Osteocyte (in vitro differentiated cells): ENCODE data around the gene LRBA. TPM values are rescaled to one million over a fixed set of nuclear protein-coding genes. Genes with fewer than 3 reads are reported as not detected.

ENCODE experiments used
- DNase-seq: peaks from one replicate; pipeline ENCODE4 v3.0.0; 2021; ENCODE audit warnings: mixed read lengths; ENCODE audit not compliant: unreplicated experiment; ENCODE audit errors: extremely low spot score
- H3K27ac Mint-ChIP-seq: one replicate; pipeline ENCODE4 v1.8.0; 2021; ENCODE audit warnings: mild to moderate bottlenecking, mixed read lengths; ENCODE audit not compliant: unreplicated experiment
- H3K27me3 Mint-ChIP-seq: one replicate; pipeline ENCODE4 v1.8.0; 2021; ENCODE audit warnings: mixed read lengths; ENCODE audit not compliant: unreplicated experiment
- H3K36me3 Mint-ChIP-seq: one replicate; pipeline ENCODE4 v1.8.0; 2021; ENCODE audit warnings: mixed read lengths; ENCODE audit not compliant: unreplicated experiment
- H3K4me1 Mint-ChIP-seq: one replicate; pipeline ENCODE4 v1.8.0; 2021; ENCODE audit warnings: mixed read lengths; ENCODE audit not compliant: unreplicated experiment
- H3K4me3 Mint-ChIP-seq: one replicate; pipeline ENCODE4 v1.8.0; 2021; ENCODE audit warnings: mild to moderate bottlenecking, moderate library complexity, mixed read lengths; ENCODE audit not compliant: unreplicated experiment
- H3K9me3 Mint-ChIP-seq: one replicate; pipeline ENCODE4 v1.8.0; 2021; ENCODE audit warnings: mixed read lengths; ENCODE audit not compliant: unreplicated experiment
- total RNA-seq: library from RNA; stranded (reverse); gene quantifications from 2 replicates; pipeline ENCODE4 v1.2.1, GENCODE V29; 2021
- TF ChIP-seq, protein P1 (sequence below): fragments of 200-600 bp; sonication (generic); IDR thresholded peaks from 2 replicates; pipeline ENCODE4 v1.5.0; 2021; ENCODE audit warnings: antibody characterized with exemption, mild to moderate bottlenecking, moderate library complexity

Gene LRBA
- total RNA-seq, 1 donor from 2014 or later, result 40.8 TPM

DNA sequence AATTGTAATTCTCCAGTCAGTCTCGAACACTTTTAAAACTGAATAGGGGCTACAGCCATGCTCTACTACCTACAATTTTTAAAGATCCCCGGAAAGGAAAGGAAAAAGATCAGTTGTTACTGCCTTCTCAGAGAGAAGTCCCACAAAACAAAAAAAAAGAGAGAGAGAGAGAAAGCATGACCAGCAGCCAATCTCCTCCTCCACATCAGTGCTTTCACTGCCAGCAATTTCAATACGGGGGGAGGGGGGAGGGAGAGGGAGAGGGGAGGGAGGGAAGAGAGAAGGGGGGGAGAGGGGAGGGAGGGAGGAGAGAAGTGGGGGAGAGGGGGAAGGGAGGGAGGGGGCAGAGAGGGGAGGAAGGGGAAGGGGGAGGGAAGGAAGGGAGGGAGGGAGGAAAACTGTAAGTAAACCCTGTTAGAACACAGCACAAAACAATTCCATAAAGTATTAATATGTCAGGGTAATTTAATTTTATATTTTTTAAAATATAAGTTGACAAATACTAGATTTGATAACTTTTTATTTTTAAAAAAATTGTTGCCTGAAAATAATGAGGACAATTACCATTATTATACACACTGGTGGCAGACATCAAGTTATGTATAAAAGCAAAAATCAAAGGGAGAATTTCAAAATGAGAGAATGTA is 108.0 kb downstream of the LRBA start:
- peaks cover 49% of the 10 kb centered on the region for H3K36me3 Mint-ChIP-seq
- no peak overlapping the region for H3K27ac Mint-ChIP-seq
- DNase-seq, result no peak
- TF ChIP-seq, protein P1, sequence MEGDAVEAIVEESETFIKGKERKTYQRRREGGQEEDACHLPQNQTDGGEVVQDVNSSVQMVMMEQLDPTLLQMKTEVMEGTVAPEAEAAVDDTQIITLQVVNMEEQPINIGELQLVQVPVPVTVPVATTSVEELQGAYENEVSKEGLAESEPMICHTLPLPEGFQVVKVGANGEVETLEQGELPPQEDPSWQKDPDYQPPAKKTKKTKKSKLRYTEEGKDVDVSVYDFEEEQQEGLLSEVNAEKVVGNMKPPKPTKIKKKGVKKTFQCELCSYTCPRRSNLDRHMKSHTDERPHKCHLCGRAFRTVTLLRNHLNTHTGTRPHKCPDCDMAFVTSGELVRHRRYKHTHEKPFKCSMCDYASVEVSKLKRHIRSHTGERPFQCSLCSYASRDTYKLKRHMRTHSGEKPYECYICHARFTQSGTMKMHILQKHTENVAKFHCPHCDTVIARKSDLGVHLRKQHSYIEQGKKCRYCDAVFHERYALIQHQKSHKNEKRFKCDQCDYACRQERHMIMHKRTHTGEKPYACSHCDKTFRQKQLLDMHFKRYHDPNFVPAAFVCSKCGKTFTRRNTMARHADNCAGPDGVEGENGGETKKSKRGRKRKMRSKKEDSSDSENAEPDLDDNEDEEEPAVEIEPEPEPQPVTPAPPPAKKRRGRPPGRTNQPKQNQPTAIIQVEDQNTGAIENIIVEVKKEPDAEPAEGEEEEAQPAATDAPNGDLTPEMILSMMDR, result no peak
- H3K4me1 Mint-ChIP-seq, result no peaks in the 10 kb centered on the region
- H3K27me3 Mint-ChIP-seq, result no peaks in the 10 kb centered on the region
- H3K4me3 Mint-ChIP-seq, result no peak overlapping the region
- peaks cover 18% of the 10 kb centered on the region for H3K9me3 Mint-ChIP-seq

DNA sequence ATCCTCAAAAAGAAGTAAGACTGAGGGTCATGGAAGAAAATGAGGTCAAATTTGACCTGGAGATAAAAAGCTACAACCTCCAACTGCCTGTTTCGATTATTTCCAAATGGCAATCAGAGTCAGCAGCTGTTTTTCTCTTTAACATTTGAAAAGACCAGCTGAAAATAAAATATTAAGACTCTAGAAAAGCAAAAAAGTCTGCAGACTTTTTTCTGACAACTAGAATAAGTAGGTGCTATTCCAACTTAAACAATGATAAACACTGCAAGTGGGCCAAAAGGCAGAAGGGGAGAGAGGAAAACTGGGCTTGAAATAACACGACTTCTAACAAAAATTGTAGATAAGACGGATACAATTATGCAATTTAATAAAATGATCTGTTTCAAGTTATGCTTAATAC is 110.4 kb downstream of the LRBA start:
- Mint-ChIP-seq H3K36me3 (peaks cover 39% of the 10 kb centered on the region), H3K27me3 (no peaks in the 10 kb centered on the region), H3K4me1 (peaks cover 1% of the 10 kb centered on the region), H3K9me3 (no peaks in the 10 kb centered on the region), H3K27ac (no peak overlapping the region), H3K4me3 (no peak overlapping the region)
- no peak for DNase-seq
- TF ChIP-seq, protein P1, result no peak

DNA sequence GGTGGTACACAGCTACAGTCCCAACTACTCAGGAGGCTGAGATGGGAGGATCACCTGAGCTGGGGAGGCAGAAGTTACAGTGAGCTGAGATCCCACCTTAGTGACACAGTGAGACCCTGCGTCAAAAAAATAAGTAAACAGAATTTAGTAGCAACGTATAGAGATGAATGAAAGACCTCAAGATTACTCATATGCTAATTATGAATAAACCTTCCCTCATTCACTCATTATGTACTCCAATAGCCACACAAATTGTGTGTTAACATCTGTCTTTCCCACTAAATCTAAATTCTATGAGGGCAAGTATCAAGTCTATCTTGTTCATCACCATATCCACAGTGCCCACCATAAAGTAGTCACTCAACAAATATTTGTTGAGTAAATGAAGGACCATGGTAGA is 111.5 kb downstream of the LRBA start:
- no peak overlapping the region for H3K27ac Mint-ChIP-seq
- TF ChIP-seq, protein P1, result no peak

DNA sequence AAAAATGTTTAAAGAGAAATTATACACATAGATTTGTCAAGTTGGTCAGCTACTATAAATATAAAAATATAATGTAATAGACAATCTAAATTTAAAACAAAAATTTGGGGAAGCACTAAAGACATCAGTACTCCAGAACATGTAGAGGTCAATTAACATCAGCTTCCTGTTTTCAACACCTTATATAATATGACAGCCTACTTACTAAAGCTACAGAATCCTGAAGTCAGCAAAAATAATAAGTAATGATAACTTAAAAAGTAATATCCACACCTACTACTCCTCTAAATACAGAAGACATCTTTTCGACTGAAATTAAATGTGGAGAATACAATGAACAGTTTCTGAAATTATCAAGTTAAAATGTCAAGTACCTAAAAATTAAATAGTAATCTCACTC is 118.6 kb downstream of the LRBA start:
- TF ChIP-seq, protein P1, result no peak
- DNase-seq, result no peak
- H3K36me3 Mint-ChIP-seq, result peaks cover 36% of the 10 kb centered on the region
- H3K9me3 Mint-ChIP-seq, result no peaks in the 10 kb centered on the region
- H3K27ac Mint-ChIP-seq, result no peak overlapping the region
- H3K27me3 Mint-ChIP-seq, result no peaks in the 10 kb centered on the region
- H3K4me3 Mint-ChIP-seq, result no peak overlapping the region
- H3K4me1 Mint-ChIP-seq, result no peaks in the 10 kb centered on the region

More for the DNA sequence above, 111.5 kb downstream of the LRBA start:
- H3K4me1 Mint-ChIP-seq, result peaks cover 1% of the 10 kb centered on the region
- no peaks in the 10 kb centered on the region for H3K9me3 Mint-ChIP-seq
- no peak for DNase-seq
- H3K36me3 Mint-ChIP-seq, result peaks cover 40% of the 10 kb centered on the region
- no peak overlapping the region for H3K4me3 Mint-ChIP-seq
- no peaks in the 10 kb centered on the region for H3K27me3 Mint-ChIP-seq

DNA sequence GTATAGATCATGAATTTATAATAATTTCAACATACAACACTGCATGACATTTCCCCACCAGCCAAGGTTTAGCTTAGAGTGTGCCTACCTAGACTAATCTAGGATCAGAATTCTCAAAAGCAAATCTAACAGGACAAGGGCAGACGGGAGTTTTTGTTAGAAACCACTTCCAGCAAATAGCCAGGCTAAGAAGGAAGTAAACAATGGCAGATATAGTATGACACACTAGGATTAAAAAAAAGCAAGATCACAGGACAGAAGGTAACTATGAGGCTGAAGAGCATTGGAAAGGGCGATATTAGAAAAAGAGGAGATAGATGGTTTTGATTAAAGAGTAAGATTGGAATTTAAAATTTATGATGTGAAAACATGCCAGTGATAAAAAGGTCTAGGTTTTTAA is 124.8 kb downstream of the LRBA start:
- no peaks in the 10 kb centered on the region for H3K4me1 Mint-ChIP-seq
- no peaks in the 10 kb centered on the region for H3K27me3 Mint-ChIP-seq
- DNase-seq, result no peak
- no peak overlapping the region for H3K27ac Mint-ChIP-seq
- H3K36me3 Mint-ChIP-seq, result peaks cover 16% of the 10 kb centered on the region
- H3K9me3 Mint-ChIP-seq, result no peaks in the 10 kb centered on the region
- TF ChIP-seq, protein P1, result no peak
- no peak overlapping the region for H3K4me3 Mint-ChIP-seq
